Measurements from ENCODE around the gene TMEM86A.
"Not testable (repeated sequence)": the region's sequence is repeated elsewhere in the genome, so short reads cannot be mapped to it uniquely, and the experiment has no call there.

DNA sequence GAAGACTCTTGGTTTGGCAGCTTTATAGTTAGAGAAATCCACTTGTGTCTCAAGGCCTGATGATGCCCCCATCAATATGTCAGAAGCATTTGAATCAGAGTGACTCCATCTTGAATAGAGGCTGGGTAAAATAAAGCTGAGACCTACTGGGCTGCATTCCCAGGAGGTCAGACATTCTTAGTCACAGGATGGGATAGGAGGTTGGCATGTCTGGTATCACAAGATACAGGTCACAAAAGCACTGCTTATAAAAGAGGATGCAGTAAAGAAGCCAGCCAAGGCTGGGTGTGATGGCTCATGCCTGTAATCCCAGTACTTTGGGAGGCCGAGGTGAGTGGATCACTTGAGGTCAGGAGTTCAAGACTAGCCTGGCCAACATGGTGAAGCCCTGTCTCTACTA lies 16.6 kb upstream of the TMEM86A start:
- TF ChIP-seq POLR2A, EP300 (IDR thresholded peaks at IDR 0.05): not testable (repeated sequence)
- TF ChIP-seq, protein P1, sequence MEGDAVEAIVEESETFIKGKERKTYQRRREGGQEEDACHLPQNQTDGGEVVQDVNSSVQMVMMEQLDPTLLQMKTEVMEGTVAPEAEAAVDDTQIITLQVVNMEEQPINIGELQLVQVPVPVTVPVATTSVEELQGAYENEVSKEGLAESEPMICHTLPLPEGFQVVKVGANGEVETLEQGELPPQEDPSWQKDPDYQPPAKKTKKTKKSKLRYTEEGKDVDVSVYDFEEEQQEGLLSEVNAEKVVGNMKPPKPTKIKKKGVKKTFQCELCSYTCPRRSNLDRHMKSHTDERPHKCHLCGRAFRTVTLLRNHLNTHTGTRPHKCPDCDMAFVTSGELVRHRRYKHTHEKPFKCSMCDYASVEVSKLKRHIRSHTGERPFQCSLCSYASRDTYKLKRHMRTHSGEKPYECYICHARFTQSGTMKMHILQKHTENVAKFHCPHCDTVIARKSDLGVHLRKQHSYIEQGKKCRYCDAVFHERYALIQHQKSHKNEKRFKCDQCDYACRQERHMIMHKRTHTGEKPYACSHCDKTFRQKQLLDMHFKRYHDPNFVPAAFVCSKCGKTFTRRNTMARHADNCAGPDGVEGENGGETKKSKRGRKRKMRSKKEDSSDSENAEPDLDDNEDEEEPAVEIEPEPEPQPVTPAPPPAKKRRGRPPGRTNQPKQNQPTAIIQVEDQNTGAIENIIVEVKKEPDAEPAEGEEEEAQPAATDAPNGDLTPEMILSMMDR (IDR thresholded peaks at IDR 0.05), result not testable (repeated sequence)
